IPS DF 4.7 (cell line): ENCODE data around the gene SPEM2.
"Not testable (repeated sequence)": the region's sequence is repeated elsewhere in the genome, so short reads cannot be mapped to it uniquely, and the experiment has no call there.

Source experiments
- DNase-seq: peaks from one replicate; pipeline ENCODE4 v3.0.0-alpha.2; 2013; ENCODE audit warnings: low spot score; ENCODE audit errors: extremely low read depth

SPEM2 gene

DNA sequence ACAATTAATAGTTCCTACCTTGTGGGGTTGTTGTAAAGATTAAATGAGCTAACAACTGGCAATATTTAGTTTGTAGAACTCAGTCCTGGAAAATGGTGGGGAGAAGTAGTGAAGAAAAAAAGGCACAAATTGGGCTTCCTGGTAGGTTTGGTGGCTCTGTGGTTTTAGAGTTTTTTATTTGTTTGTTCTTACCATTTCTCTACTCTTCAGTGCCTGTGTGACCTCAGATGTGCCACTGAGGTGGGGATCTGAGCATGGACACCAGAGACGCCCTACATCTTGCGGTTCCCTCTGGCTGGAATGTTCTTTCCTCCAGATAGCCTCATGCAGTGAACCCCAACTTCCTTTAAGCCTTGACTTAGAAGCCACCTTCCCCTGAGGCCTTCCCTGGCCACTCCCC is 46.3 kb downstream of the SPEM2 start:
- DNase-seq: no peak

DNA sequence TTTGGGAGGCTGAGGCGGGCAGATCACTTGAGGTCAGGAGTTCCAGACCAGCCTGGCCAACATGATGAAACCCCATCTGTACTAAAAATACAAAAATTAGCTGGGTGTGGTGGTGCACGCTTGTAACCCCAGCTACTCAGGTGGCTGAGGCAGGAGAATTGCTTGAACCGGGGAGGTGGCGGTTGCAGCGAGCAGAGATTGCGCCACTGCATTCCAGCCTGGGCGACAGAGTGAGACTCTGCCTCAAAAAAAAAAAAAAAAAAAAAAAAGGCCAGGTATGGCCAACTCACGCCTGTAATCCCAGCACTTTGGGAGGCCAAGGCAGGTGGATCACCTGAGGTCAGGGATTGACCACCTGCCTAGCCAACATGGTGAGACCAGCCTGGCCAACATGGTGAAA is 49.4 kb downstream of the SPEM2 start:
- not testable (repeated sequence) for DNase-seq

DNA sequence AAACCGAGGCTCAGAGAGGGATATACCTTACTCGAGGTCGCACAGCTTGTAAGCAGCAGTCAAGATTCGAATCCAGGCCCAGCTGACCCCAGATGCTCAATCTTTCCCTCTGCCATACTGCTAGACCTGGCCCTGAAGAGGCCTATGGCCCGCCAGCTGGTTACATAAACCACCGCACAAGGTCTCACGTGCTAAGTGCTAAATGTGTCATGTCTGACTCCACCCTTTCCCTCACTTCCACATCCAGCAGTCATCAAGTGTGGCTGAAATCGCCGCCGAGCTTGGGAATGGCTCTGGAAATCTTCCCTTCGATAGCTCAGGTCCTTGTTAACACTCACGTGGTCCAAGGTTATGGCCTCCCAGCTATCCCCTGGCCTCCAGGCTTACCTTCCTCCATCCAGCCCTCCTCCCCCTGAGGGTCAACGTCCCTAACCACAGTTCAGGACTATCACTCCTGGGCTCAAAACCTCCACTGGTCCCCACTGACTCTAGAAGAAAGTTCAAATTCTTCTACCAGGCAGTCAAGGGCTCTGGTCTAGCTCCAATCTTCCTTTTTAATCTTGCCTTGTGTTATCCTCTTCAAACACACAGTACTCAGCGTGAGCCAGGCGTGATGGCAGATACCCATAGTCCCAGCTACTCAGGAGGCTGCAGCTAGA is 50.5 kb downstream of the SPEM2 start:
- DNase-seq: no peak

DNA sequence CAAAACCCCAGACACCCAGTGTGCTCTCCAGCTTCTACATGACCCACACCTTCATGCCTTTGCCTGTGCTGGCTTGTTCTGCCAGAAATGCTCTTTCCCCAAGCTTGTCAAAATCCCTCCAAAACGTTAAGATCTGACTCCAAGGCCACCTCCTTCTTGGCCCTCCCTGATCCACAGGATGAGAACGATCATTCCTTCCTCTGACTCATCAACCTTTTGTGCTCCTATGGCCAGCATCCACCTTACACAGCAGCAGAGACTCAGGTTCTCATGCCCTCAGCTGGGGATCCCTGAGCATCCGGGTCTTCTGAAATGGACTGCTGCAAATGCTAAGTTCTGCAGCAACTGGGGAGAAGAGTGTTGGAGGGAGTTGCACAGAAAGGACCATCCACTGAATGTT is 51.1 kb downstream of the SPEM2 start:
- no peak for DNase-seq

DNA sequence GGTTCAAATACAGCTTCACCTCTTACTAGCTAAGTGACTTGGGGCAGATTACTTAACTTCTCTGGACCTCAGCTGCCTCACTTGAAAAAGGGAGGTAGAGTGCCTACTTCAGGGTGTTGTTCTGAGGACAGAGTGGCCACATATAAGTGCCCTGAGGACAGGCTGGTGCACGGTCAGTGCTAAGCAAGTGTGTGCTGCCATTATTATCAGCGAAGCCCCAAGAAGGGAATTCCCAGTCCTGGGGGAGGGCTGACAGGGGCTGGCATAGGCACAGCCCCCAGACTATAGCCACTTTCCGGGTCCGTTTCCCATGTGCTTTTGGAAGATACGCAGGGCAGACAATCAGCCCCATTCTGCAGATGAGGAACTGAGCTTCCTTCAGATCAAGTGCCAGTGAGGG is 51.5 kb downstream of the SPEM2 start:
- no peak for DNase-seq
